Sigmoid colon (tissue), 4 donors: Measurements from ENCODE around the gene PCNX3.

Experiments
- EP300 ChIP-seq, 4 donors: sonication (generic); formaldehyde crosslinking; IDR thresholded peaks; one replicate each; pipeline ENCODE4 v1.6.1; 2017; ENCODE audit warnings: antibody characterized with exemption in 4 of 4
- POLR2A ChIP-seq, 2 donors: fragments of 450-650 bp; IDR thresholded peaks; one replicate each; pipeline ENCODE4 v1.6.1; 2016; ENCODE audit warnings: antibody characterized with exemption in 2 of 2, mild to moderate bottlenecking in 2 of 2, moderate library complexity in 2 of 2
- POLR2AphosphoS5 ChIP-seq, 4 donors: sonication (generic); formaldehyde crosslinking; IDR thresholded peaks; one replicate each; pipeline ENCODE4 v1.6.1; 2017; ENCODE audit warnings: antibody characterized with exemption in 4 of 4
- TF ChIP-seq, protein P1 (sequence below), 4 experiments: fragments of 450-650 bp in 3 of 4; fragments of 200-600 bp in 1 of 4; IDR thresholded peaks; one replicate each; pipeline ENCODE4 v1.5.1; 2016 to 2019; ENCODE audit warnings: antibody characterized with exemption in 4 of 4, mild to moderate bottlenecking in 3 of 4, moderate library complexity in 2 of 4

DNA sequence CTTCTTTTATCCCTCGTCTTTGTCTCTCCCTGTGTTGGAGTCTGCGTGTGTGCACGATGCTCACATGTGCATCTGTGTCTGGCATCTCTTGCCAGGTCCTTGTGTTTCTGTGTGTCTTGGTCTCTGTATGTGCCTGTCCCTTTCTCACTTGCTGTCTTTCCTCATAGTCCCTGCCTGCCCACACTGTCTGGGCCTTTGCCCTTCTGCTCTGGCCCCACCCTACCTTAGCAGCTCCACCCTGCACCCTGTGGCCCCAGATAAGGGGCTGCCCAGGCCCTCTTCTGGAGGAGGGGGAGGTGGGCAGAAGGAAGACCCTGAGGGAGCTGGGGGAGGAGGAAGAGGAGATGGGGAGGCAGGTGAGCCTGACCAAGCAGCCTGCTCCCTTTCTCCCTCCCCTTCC is 36.9 kb upstream of the PCNX3 start:
- TF ChIP-seq, protein P1, sequence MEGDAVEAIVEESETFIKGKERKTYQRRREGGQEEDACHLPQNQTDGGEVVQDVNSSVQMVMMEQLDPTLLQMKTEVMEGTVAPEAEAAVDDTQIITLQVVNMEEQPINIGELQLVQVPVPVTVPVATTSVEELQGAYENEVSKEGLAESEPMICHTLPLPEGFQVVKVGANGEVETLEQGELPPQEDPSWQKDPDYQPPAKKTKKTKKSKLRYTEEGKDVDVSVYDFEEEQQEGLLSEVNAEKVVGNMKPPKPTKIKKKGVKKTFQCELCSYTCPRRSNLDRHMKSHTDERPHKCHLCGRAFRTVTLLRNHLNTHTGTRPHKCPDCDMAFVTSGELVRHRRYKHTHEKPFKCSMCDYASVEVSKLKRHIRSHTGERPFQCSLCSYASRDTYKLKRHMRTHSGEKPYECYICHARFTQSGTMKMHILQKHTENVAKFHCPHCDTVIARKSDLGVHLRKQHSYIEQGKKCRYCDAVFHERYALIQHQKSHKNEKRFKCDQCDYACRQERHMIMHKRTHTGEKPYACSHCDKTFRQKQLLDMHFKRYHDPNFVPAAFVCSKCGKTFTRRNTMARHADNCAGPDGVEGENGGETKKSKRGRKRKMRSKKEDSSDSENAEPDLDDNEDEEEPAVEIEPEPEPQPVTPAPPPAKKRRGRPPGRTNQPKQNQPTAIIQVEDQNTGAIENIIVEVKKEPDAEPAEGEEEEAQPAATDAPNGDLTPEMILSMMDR (IDR thresholded peaks at IDR 0.05) = no peak
- no peak for TF ChIP-seq POLR2A (IDR thresholded peaks at IDR 0.05)
- TF ChIP-seq POLR2AphosphoS5 (IDR thresholded peaks at IDR 0.05) = no peak
- no peak for TF ChIP-seq EP300 (IDR thresholded peaks at IDR 0.05)
